GM23248 (cell line): ENCODE measurements around the gene PLEKHG1.

Experiments
- EZH2 ChIP-seq: fragments of 200-600 bp; sonication (generic); IDR thresholded peaks from 2 replicates; pipeline ENCODE4 v1.6.1; 2018; ENCODE audit warnings: antibody characterized with exemption, mild to moderate bottlenecking; ENCODE audit not compliant: insufficient read depth, poor library complexity, severe bottlenecking
- EZH2phosphoT487 ChIP-seq: fragments of 200-600 bp; sonication (generic); IDR thresholded peaks from 2 replicates; pipeline ENCODE4 v1.6.1; 2018; ENCODE audit warnings: antibody characterized with exemption, moderate library complexity, mild to moderate bottlenecking, low read depth; ENCODE audit not compliant: insufficient read depth

- TF ChIP-seq EZH2 (no peak), EZH2phosphoT487 (no peak)
These were observed 41.9 kb downstream of the PLEKHG1 start for GRCh38 chr6:150641398-150642139.
